ENCODE measurements around the gene ASZ1.

Gene ASZ1

DNA sequence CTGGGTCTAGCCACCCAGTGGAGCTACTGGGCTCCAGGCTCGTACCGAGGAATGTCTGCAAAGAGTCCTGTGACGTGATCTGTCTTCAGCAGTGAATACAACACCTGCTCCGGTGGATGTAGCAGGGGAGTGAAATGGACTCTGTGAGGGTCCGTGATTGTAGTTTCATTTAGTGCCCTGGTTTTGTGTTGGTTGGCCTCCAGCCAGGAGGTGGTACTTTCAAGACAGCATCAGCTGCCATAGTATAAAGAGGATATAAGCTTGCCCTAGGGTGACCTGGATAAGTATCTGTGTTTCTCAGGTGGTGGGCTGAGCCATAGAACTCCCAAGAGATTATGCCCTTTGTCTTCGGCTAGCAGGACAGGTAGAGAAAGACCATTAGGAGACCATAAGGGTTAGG is 79.8 kb downstream of the ASZ1 start:
- Histone ChIP-seq H4K20me1 (ENCODE audit: control insufficient read depth, insufficient read depth, low read depth, low read length) (no peaks in the 10 kb centered on the region), H3K27me3 (ENCODE audit: control insufficient read depth, low read length) (no peaks in the 10 kb centered on the region), H3F3A (ENCODE audit: control insufficient read depth, insufficient read depth) (no peaks in the 10 kb centered on the region), H3K27ac (ENCODE audit: low read depth, low read length) (no peak overlapping the region), H3K4me3 (ENCODE audit: low read length) (no peak overlapping the region), H3K79me2 (ENCODE audit: control insufficient read depth, low read length) (no peaks in the 10 kb centered on the region), H3K4me2 (ENCODE audit: low read length) (no peak overlapping the region), H3K4me1 (ENCODE audit: control insufficient read depth, low read length) (no peaks in the 10 kb centered on the region), H3K9me3 (ENCODE audit: control insufficient read depth, insufficient read depth, low read length) (no peaks in the 10 kb centered on the region), H3K9me2 (replicated peaks; ENCODE audit: control insufficient read depth, low read length) (no peaks in the 10 kb centered on the region), H3K36me3 (ENCODE audit: control insufficient read depth, low read length) (no peaks in the 10 kb centered on the region)
- TF ChIP-seq EZH2phosphoT487 (IDR thresholded peaks at IDR 0.05; ENCODE audit: borderline replicate concordance, low read length), result no peak
- TF ChIP-seq, protein P1, sequence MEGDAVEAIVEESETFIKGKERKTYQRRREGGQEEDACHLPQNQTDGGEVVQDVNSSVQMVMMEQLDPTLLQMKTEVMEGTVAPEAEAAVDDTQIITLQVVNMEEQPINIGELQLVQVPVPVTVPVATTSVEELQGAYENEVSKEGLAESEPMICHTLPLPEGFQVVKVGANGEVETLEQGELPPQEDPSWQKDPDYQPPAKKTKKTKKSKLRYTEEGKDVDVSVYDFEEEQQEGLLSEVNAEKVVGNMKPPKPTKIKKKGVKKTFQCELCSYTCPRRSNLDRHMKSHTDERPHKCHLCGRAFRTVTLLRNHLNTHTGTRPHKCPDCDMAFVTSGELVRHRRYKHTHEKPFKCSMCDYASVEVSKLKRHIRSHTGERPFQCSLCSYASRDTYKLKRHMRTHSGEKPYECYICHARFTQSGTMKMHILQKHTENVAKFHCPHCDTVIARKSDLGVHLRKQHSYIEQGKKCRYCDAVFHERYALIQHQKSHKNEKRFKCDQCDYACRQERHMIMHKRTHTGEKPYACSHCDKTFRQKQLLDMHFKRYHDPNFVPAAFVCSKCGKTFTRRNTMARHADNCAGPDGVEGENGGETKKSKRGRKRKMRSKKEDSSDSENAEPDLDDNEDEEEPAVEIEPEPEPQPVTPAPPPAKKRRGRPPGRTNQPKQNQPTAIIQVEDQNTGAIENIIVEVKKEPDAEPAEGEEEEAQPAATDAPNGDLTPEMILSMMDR (IDR thresholded peaks at IDR 0.05; ENCODE audit: low read depth, low read length, poor library complexity, severe bottlenecking), result no peak

DNA sequence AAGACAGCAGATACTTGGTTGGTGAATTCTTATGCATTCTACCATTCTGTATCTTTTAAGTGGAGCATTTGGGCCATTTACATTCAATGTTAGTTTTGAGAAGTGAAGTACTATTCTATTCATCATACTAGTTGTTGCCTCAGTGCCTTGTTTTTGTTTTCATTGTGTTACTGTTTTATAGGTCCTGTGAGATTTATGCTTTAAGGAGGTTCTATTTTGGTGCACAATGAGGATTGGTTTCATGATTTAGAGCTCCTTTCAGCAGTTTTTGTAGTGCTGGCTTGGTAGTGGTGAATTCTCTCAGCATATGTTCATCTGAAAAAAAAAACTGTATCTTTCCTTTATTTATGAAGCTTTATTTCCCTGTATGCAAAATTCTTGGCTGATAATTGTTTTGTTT is 81.1 kb downstream of the ASZ1 start:
- no peaks in the 10 kb centered on the region for H3K9me2 ChIP-seq (replicated peaks; ENCODE audit: control insufficient read depth, low read length)
- H3K9me3 ChIP-seq (ENCODE audit: control insufficient read depth, insufficient read depth, low read length), result no peaks in the 10 kb centered on the region
- H3K4me2 ChIP-seq (ENCODE audit: low read length), result no peak overlapping the region
- no peaks in the 10 kb centered on the region for H3K4me1 ChIP-seq (ENCODE audit: control insufficient read depth, low read length)
- H3K27me3 ChIP-seq (ENCODE audit: control insufficient read depth, low read length), result no peaks in the 10 kb centered on the region
- H3K36me3 ChIP-seq (ENCODE audit: control insufficient read depth, low read length), result no peaks in the 10 kb centered on the region
- H3K27ac ChIP-seq (ENCODE audit: low read depth, low read length), result no peak overlapping the region
- H4K20me1 ChIP-seq (ENCODE audit: control insufficient read depth, insufficient read depth, low read depth, low read length), result no peaks in the 10 kb centered on the region
- TF ChIP-seq EZH2phosphoT487 (IDR thresholded peaks at IDR 0.05; ENCODE audit: borderline replicate concordance, low read length), result no peak
- TF ChIP-seq, protein P1 (IDR thresholded peaks at IDR 0.05; ENCODE audit: low read depth, low read length, poor library complexity, severe bottlenecking), result no peak
- H3K4me3 ChIP-seq (ENCODE audit: low read length), result no peak overlapping the region
- H3K79me2 ChIP-seq (ENCODE audit: control insufficient read depth, low read length), result no peaks in the 10 kb centered on the region
- H3F3A ChIP-seq (ENCODE audit: control insufficient read depth, insufficient read depth), result no peaks in the 10 kb centered on the region

DNA sequence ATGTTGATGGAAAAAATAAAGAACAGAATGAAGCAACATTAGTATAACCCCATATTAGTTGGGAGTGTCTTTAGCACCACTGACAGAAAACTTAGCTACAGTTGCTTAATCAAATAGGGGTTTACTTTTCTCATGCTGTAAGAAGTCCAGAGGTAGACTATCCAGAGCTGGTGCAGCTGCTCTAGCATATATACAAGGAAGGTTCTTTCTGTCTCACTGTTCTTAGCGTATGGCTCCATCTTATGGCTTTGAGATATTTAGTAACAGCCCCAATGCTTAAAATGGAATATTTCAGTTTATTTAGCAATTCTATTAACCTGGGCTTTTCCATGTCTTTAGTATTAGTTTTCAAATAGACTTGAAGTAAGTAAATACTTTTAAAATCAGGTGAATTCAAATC is 89.3 kb downstream of the ASZ1 start:
- no peak overlapping the region for H3K27ac ChIP-seq (ENCODE audit: low read depth, low read length)
- no peak overlapping the region for H3K4me2 ChIP-seq (ENCODE audit: low read length)
- no peaks in the 10 kb centered on the region for H3K79me2 ChIP-seq (ENCODE audit: control insufficient read depth, low read length)
- no peak overlapping the region for H3K4me3 ChIP-seq (ENCODE audit: low read length)
- H3K36me3 ChIP-seq (ENCODE audit: control insufficient read depth, low read length), result no peaks in the 10 kb centered on the region
- no peaks in the 10 kb centered on the region for H3K4me1 ChIP-seq (ENCODE audit: control insufficient read depth, low read length)
- no peaks in the 10 kb centered on the region; the same call in 1 of the 2 replicates for H3K27me3 ChIP-seq (ENCODE audit: control insufficient read depth, low read length)
- no peaks in the 10 kb centered on the region for H3K9me3 ChIP-seq (ENCODE audit: control insufficient read depth, insufficient read depth, low read length)
- TF ChIP-seq, protein P1 (IDR thresholded peaks at IDR 0.05; ENCODE audit: low read depth, low read length, poor library complexity, severe bottlenecking), result no peak
- no peak for TF ChIP-seq EZH2phosphoT487 (IDR thresholded peaks at IDR 0.05; ENCODE audit: borderline replicate concordance, low read length)
- no peaks in the 10 kb centered on the region for H3F3A ChIP-seq (ENCODE audit: control insufficient read depth, insufficient read depth)
- H3K9me2 ChIP-seq (replicated peaks; ENCODE audit: control insufficient read depth, low read length), result no peaks in the 10 kb centered on the region; the same call in 1 of the 2 replicates
- H4K20me1 ChIP-seq (ENCODE audit: control insufficient read depth, insufficient read depth, low read depth, low read length), result no peaks in the 10 kb centered on the region
